GM13976 (cell line): ENCODE results near the gene LHPP.
"Not testable (repeated sequence)": the region's sequence is repeated elsewhere in the genome, so short reads cannot be mapped to it uniquely, and the experiment has no call there.

ENCODE experiments used
- DNase-seq: peaks from one replicate; pipeline ENCODE4 v3.0.0; 2012; ENCODE audit warnings: low spot score
- in situ Hi-C: fragments of 300-500 bp; cut with MboI; formaldehyde crosslinking; loops from one replicate; pipeline ENCODE4 v1.12.0; 2022; ENCODE audit warnings: low sequenced_read_pairs, mixed read lengths, inconsistent platforms; ENCODE audit not compliant: unreplicated experiment
- TF ChIP-seq, protein P1 (sequence below): IDR thresholded peaks from 2 replicates; pipeline ENCODE4 v1.5.1; 2012; ENCODE audit warnings: borderline replicate concordance, mild to moderate bottlenecking; ENCODE audit not compliant: insufficient read depth; ENCODE audit errors: extremely low read depth, missing control alignments, control extremely low read depth

LHPP gene

DNA sequence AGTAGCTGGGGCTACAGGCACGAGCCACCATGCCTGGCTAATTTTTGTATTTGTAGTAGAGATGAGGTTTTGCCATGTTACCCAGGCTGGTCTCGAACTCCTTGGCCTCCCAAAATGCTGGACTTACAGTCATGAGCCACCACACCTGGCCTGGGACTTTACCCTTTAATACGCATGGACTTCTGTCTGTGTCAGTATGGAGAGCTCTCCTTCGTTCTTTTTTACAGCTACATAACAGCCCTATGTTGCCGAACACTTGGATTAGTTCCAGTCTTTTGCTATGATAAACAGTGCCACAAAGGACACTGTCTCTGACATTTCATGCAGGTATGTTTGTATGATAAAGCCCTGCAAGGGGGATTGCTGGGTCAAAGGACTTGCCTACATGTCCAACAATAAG is 32.0 kb upstream of the LHPP start:
- TF ChIP-seq, protein P1, sequence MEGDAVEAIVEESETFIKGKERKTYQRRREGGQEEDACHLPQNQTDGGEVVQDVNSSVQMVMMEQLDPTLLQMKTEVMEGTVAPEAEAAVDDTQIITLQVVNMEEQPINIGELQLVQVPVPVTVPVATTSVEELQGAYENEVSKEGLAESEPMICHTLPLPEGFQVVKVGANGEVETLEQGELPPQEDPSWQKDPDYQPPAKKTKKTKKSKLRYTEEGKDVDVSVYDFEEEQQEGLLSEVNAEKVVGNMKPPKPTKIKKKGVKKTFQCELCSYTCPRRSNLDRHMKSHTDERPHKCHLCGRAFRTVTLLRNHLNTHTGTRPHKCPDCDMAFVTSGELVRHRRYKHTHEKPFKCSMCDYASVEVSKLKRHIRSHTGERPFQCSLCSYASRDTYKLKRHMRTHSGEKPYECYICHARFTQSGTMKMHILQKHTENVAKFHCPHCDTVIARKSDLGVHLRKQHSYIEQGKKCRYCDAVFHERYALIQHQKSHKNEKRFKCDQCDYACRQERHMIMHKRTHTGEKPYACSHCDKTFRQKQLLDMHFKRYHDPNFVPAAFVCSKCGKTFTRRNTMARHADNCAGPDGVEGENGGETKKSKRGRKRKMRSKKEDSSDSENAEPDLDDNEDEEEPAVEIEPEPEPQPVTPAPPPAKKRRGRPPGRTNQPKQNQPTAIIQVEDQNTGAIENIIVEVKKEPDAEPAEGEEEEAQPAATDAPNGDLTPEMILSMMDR = no peak
- in situ Hi-C loops = no loop called here
- no peak for DNase-seq

DNA sequence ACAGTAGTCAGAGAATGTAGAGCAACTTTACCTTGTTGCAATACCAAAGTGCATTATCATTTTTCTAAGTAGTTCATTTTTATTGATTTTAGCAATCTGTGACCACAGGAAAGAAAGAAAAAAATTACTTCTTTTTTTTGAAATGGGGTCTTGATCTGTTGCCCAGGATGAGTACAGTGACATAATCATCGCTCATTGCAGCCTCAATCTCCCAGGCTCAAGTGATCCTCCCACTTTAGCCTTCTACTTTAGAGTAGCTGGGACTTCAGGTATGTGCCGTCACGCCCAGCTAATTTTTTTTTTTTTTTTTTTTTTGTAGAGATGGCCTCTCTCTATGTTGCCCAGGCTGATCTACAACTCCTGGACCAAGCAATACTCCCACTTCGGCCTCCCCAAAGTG is 31.5 kb upstream of the LHPP start:
- in situ Hi-C loops = no loop called here
- TF ChIP-seq, protein P1 = no peak
- no peak for DNase-seq

DNA sequence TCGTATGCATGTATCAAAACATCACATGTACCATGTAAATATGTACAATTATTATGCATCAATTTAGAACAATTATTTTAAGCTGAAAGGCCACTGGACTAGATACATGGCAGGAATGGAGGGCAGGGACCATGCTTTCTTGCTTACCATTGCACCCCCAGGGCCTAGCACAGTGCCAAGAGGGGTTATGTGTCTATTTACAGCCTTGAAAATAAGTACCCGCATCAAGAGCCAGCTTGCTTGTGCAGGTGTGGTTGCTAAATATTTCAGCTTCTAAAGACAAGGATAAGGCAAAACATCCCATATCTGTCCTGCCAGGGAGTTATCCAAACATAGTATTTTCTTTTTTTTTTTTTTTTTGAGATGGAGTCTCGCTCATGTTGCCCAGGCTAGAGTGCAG is 28.2 kb upstream of the LHPP start:
- DNase-seq = no peak
- in situ Hi-C loops = no loop called here
- TF ChIP-seq, protein P1 = no peak

DNA sequence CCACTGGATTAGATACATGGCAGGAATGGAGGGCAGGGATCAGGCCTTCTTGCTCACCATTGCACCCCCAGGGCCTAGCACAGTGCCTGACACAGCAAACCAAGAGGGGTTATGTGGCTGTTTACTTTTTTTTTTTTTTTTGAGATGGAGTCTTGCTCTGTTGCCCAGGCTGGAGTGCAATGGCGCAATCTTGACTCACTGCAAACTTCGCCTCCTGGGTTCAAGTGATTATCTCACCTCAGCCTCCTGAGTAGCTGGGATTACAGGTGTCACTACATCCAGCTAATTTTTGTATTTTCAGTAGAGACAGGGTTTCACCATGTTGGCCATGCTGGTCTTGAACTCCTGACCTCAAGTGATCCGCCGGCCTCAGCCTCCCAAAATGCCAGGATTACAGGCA is 25.9 kb upstream of the LHPP start:
- in situ Hi-C loops, DNase-seq: not testable (repeated sequence)

DNA sequence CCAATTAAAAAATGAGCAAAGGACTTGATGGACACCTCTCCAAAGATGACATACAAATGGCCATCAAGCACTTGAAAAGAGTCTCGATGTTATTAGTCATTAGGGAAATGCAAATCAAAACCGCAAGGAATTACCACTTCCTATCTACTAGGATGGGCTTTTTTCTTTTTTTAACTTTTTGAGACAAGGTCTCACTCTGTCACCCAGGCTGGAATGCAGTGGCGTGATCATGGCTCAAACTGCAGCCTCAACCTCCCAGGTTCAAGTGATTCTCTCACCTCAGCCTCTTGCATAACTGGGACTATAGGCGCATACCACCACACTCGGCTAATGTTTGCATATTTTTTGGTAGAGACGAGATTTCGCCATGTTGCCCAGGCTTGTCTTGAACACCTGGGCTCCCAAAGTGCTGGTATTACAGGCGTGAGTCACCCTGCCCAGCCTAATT is 25.4 kb upstream of the LHPP start:
- TF ChIP-seq, protein P1 = no peak
- no peak for DNase-seq
- in situ Hi-C loops = no loop called here

DNA sequence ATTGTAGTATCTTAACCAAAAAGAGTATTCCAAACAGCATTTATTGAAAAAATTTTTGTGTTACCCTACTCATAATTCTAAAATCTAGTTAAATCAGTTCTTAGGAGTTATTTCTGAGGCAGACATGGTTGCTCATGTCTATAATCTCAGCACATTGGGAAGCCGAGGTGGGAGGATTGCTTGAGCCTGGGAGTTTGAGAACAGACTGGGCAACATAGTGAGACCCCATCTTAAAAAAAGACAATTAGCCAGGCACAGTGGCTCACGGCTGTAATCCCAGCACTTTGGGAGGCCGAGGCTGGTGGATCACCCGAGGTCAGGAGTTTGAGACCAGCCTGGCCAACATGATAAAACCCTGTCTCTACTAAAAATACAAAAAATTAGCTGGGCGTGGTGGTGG is 19.9 kb upstream of the LHPP start:
- in situ Hi-C loops = not testable (repeated sequence)

DNA sequence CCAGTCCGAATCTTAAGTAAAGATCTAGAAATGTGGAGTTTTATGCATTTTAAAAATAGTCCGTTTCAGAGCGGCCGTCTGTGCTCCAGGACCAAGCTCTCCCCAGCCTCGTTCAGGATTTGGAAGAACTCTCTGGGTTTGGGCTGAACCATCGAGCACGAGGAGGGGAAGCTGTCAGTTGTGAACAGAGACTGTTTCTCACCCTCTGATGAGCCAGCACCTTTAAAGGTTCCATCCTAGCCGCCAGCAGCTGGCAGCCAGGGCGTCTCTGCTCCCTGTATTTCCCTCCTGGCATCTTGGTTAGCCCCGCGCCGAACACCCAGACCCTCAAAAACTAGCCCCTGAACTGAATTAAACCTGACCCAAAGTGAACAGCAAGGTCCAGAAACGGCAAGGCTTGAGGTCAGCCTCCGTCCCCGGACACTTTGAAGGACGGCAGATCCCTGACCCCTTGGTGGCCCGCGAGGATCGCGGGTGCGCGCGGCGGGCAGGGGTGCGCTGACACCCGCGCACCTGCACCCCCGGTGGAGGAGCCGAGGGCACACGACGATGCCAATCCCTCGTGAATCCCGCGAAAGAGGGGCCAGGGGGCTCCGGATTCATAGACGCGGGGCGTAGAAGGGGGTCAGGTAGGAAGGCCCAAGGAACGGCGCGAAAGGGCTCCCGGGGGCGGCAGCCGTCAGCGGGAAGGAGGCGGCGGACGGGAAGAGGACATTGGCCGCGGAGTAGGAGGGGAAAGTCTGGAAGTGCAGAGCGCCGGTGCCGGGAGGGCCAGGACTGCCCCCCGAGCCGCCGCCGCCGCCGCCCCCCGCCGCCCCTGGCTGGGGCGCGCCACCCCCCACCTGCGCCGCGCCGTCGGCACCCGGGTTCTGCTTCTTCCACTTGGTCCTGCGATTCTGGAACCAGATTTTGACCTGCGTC is 14.5 kb upstream of the LHPP start:
- in situ Hi-C loops = no loop called here
- DNase-seq = no peak
- TF ChIP-seq, protein P1 = no peak

More for the DNA sequence above, 19.9 kb upstream of the LHPP start:
- not testable (repeated sequence) for DNase-seq

DNA sequence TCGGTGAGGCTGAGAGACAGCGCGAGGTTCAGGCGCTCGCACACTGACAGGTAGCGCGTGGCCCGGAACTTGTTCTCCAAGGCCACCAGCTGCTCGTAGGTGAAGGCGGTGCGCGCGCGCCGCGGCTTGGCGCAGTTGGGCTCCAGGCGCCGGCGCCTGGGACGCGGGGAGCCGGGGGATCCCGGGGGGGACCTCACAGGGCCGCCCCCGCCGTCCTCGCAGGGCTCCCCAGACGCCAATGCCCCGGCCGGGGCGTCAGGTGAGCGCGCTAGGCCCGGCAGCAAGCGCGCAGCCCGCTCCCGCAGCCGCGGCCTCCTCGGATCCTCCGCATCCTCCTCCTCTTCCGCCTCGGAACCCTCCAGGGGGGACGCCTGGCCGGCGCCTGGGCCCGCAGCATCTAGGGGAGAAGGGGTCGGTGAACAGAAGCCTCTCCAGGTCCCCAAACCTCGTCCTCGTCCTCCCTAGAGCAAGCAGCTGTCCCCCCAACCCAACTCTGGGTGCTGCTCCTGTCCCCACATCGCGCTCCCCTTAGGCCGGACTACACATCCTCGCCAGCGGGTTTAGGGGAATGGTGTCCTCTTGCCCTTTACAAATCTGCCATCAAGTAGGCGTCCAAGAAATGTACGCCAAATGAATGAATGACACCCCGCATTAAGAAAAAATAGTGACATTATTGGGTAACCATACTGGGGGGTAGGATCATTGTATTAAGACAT is 13.7 kb upstream of the LHPP start:
- TF ChIP-seq, protein P1 = no peak
- DNase-seq = no peak
- in situ Hi-C loops = no loop called here
